Measurements from ENCODE around the gene TCEAL1.

The TCEAL1 gene

DNA sequence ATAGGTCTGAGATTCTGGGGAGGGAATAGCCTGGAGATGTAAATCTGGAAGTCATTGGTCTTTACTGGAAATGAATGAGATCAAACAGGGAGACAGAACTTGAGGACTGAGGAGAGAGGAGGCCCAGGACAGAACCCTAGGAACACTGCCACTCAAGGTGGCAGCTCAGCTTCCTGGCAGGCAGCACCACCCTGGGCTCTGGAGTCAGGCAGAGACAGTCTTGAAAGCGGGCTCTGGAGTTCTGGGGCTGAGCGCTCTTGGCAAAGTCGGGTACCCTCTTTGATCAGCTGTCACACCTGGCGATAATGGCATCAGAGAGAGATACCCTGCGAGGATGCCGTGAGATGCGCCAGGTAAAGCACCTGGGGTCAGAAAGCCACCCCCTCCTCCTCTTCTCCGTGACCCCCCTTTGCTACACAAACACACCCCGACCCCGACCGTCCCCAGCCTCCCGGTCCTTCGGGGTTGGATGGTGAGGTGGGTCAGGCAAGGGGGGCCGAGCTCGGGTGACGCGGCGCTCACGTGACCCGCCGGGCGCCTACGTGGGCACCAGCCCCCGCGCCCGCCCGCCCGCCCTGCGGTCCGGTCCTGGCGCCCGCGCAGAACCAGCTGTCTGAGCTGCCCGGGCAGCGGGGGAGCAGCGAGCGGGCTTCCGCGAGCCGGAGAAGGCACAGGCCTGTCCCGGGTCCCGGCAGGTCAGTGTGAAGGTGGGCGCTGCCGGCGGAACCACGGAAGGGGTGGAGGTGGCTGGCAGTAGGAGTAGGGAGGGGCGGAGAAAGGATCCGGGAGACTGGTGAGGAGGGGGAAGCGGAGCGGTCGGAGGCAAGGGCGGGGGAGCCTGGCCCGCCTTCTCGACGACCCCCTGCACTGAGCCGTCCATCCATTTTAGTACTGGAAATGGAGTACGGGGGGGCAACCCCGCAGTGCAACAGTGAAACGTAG lies 21.1 kb upstream of the TCEAL1 start, which contains the start of gene TCEAL3:
Gene TCEAL3 (plus strand): TSS at position 600 of the 942 bp plus-strand sequence. CDS start 1,102 bp downstream, outside the sequence.
- DNase-seq (ENCODE audit: low spot score) = peak; percentile 45
- no peak for TF ChIP-seq CTCF (IDR thresholded peaks at IDR 0.05; ENCODE audit: extremely low read depth, missing control alignments)

DNA sequence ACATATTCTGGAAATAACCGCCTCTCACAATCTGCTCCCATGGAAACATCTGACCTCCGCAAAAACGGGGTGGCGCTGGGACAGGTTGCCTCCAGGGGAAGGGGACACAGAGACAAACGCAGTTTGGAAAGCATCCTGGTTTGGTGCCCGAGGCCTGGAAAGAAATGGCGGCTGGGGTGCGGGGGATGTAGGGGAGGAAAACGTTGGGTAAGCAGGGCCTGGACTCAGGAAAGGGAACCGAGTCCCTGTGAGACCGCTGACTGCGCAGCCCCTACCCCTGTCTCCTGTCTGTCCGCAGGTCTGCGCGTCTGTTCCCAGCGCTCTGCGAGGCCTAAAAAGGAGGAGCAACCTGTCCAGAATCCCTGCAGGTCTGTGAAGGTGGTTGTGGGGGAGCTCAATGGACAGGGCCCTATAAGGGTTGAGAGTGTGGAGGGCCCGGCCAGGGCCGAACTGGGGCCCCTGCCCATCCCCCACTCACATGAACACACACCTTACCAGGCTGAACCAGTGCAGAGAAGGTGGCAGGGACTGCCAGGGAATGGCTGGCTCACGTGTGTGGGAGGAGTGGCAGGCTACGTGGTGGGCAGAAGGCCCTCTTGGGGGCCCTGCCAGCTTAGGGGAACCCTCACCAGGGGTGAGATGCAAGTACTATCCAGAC lies 20.3 kb upstream of the TCEAL1 start:
- peak; percentile 13 for DNase-seq (ENCODE audit: low spot score)
- TF ChIP-seq CTCF (IDR thresholded peaks at IDR 0.05; ENCODE audit: extremely low read depth, missing control alignments) = no peak

DNA sequence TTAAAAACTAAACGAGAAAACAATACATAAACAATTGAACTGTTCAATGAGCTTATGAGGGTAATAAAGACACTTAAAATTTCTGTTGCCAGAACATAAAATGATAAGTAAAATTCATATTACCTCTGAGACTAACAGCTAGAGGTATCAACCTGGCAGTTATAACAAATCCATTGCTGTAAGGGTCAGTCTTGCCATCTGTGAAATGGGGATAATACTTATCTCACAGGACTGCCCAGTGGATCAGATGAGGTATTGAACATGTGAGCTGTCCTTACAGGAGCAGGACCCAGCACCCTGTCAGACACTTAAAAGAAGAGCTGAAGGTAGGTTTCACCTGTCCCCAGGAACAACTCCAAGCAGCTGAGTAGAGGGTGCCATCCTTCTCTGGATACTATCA lies 18.5 kb upstream of the TCEAL1 start:
- DNase-seq (ENCODE audit: low spot score) = no peak
- no peak for TF ChIP-seq CTCF (IDR thresholded peaks at IDR 0.05; ENCODE audit: extremely low read depth, missing control alignments)

DNA sequence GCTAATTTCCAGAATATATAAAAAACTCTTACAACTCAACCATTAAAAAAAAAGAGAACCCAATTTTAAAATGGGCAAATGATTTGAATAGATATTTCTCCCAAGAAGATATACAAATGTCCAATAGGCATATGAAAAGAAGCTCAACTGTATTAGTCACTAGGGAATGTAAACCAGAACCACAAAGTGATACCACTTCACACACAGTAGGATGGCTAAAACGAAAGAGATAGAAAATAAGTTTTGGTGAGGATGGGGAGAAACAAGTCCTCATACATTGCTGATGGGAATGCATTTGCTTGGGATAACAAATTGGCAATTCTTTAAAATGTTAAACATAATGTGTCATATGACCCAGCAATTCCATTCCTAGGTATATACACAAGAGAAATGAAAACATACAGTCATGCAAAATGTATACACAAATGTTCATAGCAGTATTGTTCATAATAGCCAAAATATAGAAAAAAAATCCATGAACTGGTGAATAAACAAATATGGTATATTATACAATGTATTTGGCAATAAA lies 15.3 kb upstream of the TCEAL1 start:
- no peak for DNase-seq (ENCODE audit: low spot score)

DNA sequence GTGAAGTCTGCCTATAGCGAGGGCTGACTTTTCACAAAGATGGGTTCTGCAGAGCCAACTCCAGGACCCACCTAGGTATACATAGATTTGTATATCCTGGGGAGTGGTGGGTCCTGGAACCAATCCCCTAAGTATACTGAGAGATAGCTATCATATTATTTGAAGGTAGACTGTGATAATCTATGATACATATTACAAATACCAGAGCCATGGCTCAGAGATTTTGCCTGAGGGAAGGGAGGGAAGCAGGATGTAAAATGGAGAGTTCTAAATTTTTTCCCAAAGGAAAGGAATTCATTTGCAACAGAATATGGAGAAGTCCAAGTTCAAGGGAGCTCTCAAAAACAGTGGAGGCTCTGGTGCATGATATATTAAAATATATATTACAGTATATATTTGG lies 13.8 kb upstream of the TCEAL1 start:
- TF ChIP-seq CTCF (IDR thresholded peaks at IDR 0.05; ENCODE audit: extremely low read depth, missing control alignments) = no peak
- no peak for DNase-seq (ENCODE audit: low spot score)

More for the DNA sequence above, 15.3 kb upstream of the TCEAL1 start:
- TF ChIP-seq CTCF (IDR thresholded peaks at IDR 0.05; ENCODE audit: extremely low read depth, missing control alignments) = no peak

DNA sequence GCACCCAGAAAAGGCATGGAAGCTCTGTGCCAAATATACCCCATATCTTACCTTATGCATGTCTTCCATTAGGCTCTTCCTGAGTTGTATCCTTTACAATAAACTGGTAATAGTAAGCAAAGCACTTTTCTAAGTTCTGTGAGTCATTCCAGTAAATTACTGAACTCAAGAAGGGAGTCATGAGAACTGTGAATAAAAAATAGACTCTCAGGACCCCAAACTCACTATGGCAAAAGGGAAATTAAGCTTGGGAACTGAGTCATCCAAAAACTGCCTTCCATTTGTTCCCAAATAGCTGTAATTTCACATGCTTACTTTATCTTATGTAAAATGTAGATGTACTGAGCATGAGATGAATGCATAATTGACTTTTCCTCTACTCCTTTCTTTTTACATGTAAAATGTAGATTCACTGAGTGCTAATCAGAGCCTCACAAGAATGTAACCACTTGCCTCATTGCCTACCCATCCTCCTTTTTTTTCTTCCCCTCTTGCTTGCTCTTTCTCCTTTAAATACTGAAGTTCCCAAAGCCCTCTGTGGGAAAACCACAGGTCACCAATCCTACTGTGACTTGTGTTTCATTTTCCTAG lies 12.9 kb upstream of the TCEAL1 start:
- TF ChIP-seq CTCF (IDR thresholded peaks at IDR 0.05; ENCODE audit: extremely low read depth, missing control alignments) = no peak
- DNase-seq (ENCODE audit: low spot score) = no peak
